Activated CD4-positive, alpha-beta T cell treated with anti-CD3 and anti-CD28 coated beads, Interleukin-2, Interleukin-6, amounts not matched to agents 100 ng/mL and 50 ng/mL, durations not matched to agents 16 hours and 8 hours (primary cell): ENCODE measurements around the gene LTBP1.
A peak's percentile ranks its signal among the peaks of the same experiment; 100 is the strongest.
"Not testable (repeated sequence)": the region's sequence is repeated elsewhere in the genome, so short reads cannot be mapped to it uniquely, and the experiment has no call there.

Experiments
- DNase-seq: peaks from one replicate; pipeline ENCODE4 v3.0.0-alpha.2; 2020

LTBP1 gene

GRCh38 chr2:33160191-33160590 is 213.4 kb downstream of the LTBP1 start:
- DNase-seq, result no peak

- no peak for DNase-seq
These were observed 219.6 kb downstream of the LTBP1 start for GRCh38 chr2:33166287-33166881.

GRCh38 chr2:33167622-33168245 is 221.0 kb downstream of the LTBP1 start:
- DNase-seq, result peak; percentile 7

- DNase-seq, result no peak
These were observed 221.7 kb downstream of the LTBP1 start for GRCh38 chr2:33168425-33168824.

GRCh38 chr2:33168922-33169321 is 222.2 kb downstream of the LTBP1 start:
- DNase-seq, result no peak

- not testable (repeated sequence) for DNase-seq
These were observed 223.5 kb downstream of the LTBP1 start for GRCh38 chr2:33170251-33170650.

- no peak for DNase-seq
These were observed 230.9 kb downstream of the LTBP1 start for GRCh38 chr2:33177627-33178026.

- no peak for DNase-seq
These were observed 231.5 kb downstream of the LTBP1 start for GRCh38 chr2:33178209-33178608.

GRCh38 chr2:33180915-33181314 is 234.2 kb downstream of the LTBP1 start:
- DNase-seq, result no peak

- no peak for DNase-seq
These were observed 234.7 kb downstream of the LTBP1 start for GRCh38 chr2:33181466-33181865.

- no peak for DNase-seq
These were observed 237.3 kb downstream of the LTBP1 start for GRCh38 chr2:33184041-33184440.

GRCh38 chr2:33186937-33187336 is 240.2 kb downstream of the LTBP1 start:
- DNase-seq, result no peak

GRCh38 chr2:33188799-33189198 is 242.0 kb downstream of the LTBP1 start:
- no peak for DNase-seq

GRCh38 chr2:33190393-33190937 is 243.7 kb downstream of the LTBP1 start:
- no peak for DNase-seq

- no peak for DNase-seq
These were observed 249.1 kb downstream of the LTBP1 start for GRCh38 chr2:33195891-33196290.

GRCh38 chr2:33196700-33197099 is 249.9 kb downstream of the LTBP1 start:
- no peak for DNase-seq

GRCh38 chr2:33197198-33197938 is 250.6 kb downstream of the LTBP1 start:
- no peak for DNase-seq

- DNase-seq, result no peak
These were observed 256.1 kb downstream of the LTBP1 start for GRCh38 chr2:33202641-33203522.

GRCh38 chr2:33204945-33205344 is 258.2 kb downstream of the LTBP1 start:
- DNase-seq, result no peak

GRCh38 chr2:33205693-33206434 is 259.1 kb downstream of the LTBP1 start:
- no peak for DNase-seq

- no peak for DNase-seq
These were observed 260.5 kb downstream of the LTBP1 start for GRCh38 chr2:33207151-33207740.

GRCh38 chr2:33208400-33208799 is 261.6 kb downstream of the LTBP1 start:
- no peak for DNase-seq
